Measurements from ENCODE around the gene ABCC1. TPM values are rescaled to one million over a fixed set of nuclear protein-coding genes. Genes with fewer than 3 reads are reported as not detected.

ABCC1 gene
- total RNA-seq, 4 donors from 2014 or later = 17.3 to 105 (median 28.3) TPM

DNA sequence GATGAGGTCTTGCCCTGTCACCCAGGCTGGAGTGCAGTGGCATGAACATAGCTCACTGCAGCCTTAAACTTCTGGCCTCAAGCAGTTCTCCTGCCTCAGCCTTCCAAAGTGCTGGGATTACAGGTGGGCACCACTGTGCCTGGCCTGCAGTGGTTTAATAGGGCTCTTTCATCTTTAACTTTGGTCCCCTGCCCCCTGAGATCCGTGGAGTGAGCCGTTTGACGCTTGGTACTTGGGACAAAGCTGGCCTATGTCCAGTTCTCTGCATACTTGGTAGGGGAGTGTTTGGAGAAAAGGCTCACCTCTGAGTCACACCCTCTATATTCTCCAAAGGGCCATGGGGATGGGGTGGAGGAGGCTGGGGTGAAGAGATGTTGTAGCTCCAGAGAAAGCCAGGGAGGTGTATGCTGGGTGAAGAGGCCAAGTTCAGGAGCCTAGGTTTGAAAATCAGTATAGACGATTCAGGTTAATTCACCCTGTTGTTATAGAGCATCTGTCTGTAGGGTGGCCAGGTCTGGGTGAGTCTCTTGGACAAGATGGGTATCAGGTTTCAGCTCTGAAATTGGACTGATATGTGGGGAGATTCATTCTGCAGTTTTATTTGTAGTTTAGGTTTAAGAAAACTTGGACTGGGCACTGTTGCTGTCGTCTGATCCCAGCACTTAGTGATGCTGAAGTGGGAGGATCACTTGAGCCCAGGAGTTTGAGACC, 17.6 kb downstream of the ABCC1 start:
- Histone ChIP-seq H3K4me1 (peaks cover 0 to 8% (median under 1%) of the 10 kb centered on the region in 4 donors), H3K36me3 (no peaks in the 10 kb centered on the region), H3K27me3 (no peaks in the 10 kb centered on the region), H3K27ac (no peak overlapping the region), H3K9me3 (no peaks in the 10 kb centered on the region), H3K4me3 (no peak overlapping the region)
- TF ChIP-seq, protein P1, sequence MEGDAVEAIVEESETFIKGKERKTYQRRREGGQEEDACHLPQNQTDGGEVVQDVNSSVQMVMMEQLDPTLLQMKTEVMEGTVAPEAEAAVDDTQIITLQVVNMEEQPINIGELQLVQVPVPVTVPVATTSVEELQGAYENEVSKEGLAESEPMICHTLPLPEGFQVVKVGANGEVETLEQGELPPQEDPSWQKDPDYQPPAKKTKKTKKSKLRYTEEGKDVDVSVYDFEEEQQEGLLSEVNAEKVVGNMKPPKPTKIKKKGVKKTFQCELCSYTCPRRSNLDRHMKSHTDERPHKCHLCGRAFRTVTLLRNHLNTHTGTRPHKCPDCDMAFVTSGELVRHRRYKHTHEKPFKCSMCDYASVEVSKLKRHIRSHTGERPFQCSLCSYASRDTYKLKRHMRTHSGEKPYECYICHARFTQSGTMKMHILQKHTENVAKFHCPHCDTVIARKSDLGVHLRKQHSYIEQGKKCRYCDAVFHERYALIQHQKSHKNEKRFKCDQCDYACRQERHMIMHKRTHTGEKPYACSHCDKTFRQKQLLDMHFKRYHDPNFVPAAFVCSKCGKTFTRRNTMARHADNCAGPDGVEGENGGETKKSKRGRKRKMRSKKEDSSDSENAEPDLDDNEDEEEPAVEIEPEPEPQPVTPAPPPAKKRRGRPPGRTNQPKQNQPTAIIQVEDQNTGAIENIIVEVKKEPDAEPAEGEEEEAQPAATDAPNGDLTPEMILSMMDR (IDR thresholded peaks at IDR 0.05) = no peak
- no peak for TF ChIP-seq POLR2A (IDR thresholded peaks at IDR 0.05)
- DNase-seq = no peak

DNA sequence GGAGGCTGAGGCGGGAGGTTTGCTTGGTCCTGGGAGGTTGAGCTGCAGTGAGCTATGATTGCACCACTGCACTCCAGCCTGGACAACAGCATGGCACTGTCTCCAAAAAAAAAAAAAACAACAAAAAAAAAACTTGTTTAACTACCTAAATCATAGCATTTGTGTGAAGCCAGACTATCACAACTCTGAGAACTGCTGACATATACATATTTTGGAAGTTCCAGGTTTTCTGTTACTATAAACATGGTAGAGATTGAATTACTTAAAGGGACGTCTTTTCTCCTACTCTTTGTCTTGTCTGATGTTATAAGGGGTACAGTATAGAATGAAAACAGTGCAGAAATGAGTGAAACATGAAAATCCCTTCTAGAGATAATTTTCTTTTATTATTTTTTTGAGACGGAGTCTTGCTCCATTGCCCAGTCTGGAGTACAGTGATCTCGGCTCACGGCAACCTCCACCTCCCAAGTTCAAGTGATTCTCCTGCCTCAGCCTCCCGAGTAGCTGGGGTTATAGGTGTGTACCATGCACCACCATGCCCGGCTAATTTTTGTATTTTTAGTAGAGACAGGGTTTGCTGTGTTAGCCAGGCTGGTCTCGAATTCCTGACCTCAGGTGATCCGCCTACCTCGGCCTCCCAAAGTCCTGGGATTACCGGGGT, 18.4 kb downstream of the ABCC1 start:
- no peaks in the 10 kb centered on the region for H3K36me3 ChIP-seq
- no peak for DNase-seq
- no peak overlapping the region for H3K4me3 ChIP-seq
- H3K27ac ChIP-seq = no peak overlapping the region
- H3K4me1 ChIP-seq = peaks cover 0 to 8% (median 0%) of the 10 kb centered on the region in 4 donors
- TF ChIP-seq POLR2A (IDR thresholded peaks at IDR 0.05) = no peak
- TF ChIP-seq, protein P1 (IDR thresholded peaks at IDR 0.05) = no peak
- peaks cover 0 to 2% (median 0%) of the 10 kb centered on the region in 4 donors for H3K9me3 ChIP-seq
- H3K27me3 ChIP-seq = no peaks in the 10 kb centered on the region

DNA sequence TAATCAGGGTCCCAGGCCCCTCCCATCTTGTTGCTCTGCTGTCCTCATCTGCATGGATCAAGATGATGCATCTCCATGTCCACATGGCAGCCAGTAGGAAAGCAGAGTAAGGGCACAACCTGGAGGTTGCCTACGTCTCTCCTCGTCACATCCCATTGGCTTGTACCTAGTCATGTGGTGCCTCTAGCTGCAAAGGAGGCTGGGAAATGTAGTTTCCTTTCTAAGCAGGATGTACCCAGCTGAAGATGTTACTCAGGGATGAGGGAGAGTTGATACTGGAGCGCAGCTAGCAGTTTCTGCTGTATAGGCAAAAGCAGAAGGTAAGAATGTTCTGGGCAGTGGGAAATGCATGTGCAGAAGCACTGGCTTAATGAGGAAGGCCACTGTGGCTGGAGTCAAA, 20.8 kb downstream of the ABCC1 start:
- H3K4me3 ChIP-seq = no peak overlapping the region
- no peaks in the 10 kb centered on the region for H3K4me1 ChIP-seq
- no peaks in the 10 kb centered on the region for H3K27me3 ChIP-seq
- TF ChIP-seq POLR2A (IDR thresholded peaks at IDR 0.05) = no peak
- TF ChIP-seq, protein P1 (IDR thresholded peaks at IDR 0.05) = no peak
- no peak for DNase-seq
- H3K36me3 ChIP-seq = no peaks in the 10 kb centered on the region
- no peak overlapping the region for H3K27ac ChIP-seq
- peaks cover 0 to 2% (median 0%) of the 10 kb centered on the region in 4 donors for H3K9me3 ChIP-seq

DNA sequence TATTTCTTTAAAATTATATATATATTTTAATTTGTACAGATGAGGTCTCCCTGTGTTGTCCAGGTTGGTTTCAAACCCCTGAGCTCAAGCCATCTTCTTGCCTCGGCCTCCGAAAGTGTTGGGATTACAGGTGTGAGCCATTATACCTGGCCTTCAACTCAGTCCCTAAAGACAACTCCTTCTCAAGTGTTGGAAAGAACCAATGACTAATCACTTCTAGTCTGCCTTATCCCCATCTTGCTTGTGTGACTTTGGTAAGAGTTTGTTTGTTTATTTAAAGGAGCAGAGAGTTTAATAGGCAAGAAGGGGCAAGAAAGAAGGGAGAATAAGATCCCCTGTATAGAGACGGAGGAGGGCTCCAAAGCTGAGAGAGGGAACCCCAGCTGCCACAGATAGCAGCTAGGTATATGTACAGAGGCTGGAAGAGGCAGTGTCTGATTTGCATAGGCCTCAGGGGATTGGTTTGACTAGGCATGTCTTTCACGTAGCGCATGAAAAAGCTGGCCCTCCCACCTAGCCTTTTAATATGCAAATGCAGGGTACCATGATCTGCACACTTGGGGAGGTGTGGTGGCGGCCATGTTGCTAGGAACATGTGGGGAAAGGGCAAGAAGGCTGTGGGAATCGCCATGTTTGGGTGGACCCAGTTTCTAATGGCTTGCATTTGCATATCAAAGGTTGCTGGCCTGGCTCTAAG, 21.5 kb downstream of the ABCC1 start:
- H3K27ac ChIP-seq = no peak overlapping the region
- no peak for TF ChIP-seq POLR2A (IDR thresholded peaks at IDR 0.05)
- TF ChIP-seq, protein P1 (IDR thresholded peaks at IDR 0.05) = no peak

DNA sequence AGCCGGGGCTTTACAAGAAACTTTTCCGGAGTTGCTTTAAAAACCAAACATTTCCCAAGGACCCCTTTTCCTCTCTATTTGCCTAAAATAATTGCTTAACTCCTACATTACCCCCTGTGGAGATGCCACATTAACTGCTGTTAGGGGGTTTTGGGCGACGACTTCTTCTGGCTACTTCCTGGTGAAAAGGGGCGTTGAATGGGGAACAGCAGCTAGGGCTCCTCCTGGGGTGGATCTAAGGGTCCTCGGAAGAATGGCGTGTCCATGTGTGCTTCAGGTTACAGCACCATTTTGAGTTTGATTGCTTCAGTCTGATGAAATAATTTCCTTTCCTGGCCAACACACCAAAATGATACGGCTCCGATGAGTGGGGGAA, 22.0 kb downstream of the ABCC1 start:
- DNase-seq = no peak
- no peak overlapping the region for H3K4me3 ChIP-seq
- H3K36me3 ChIP-seq = no peaks in the 10 kb centered on the region
- H3K27me3 ChIP-seq = no peaks in the 10 kb centered on the region
- no peak overlapping the region for H3K27ac ChIP-seq
- peaks cover 0 to 2% (median 0%) of the 10 kb centered on the region in 4 donors for H3K9me3 ChIP-seq
- no peak for TF ChIP-seq POLR2A (IDR thresholded peaks at IDR 0.05)
- TF ChIP-seq, protein P1 (IDR thresholded peaks at IDR 0.05) = no peak
- no peaks in the 10 kb centered on the region for H3K4me1 ChIP-seq

More for the DNA sequence above, 21.5 kb downstream of the ABCC1 start:
- no peak for DNase-seq
- Histone ChIP-seq H3K4me1 (no peaks in the 10 kb centered on the region), H3K27me3 (no peaks in the 10 kb centered on the region), H3K36me3 (no peaks in the 10 kb centered on the region), H3K9me3 (peaks cover 0 to 2% (median 0%) of the 10 kb centered on the region in 4 donors), H3K4me3 (no peak overlapping the region)

All from Peyer's patch (tissue), 4 donors.